ENCODE results near the gene MAP3K8. TPM values are rescaled to one million over a fixed set of nuclear protein-coding genes. Genes with fewer than 3 reads are reported as not detected.

MAP3K8 gene
- total and polyA plus RNA-seq, 2 of the 8 experiments (the other 6 are each of a cell fraction or from before 2014, with no cell fraction given), result 5.6 to 6.0 TPM

GRCh38 chr10:30411263-30411662 lies 22.7 kb upstream of the MAP3K8 start (continued):
- TF ChIP-seq CREB1 (IDR thresholded peaks at IDR 0.05) (no peak), TBP (IDR thresholded peaks at IDR 0.05; ENCODE audit: low read depth, low read length) (no peak), KDM1A (IDR thresholded peaks at IDR 0.05; ENCODE audit: borderline replicate concordance, low read length) (no peak), ASH2L (IDR thresholded peaks at IDR 0.05; ENCODE audit: low read length) (no peak)

Measured in H1 (cell line).